IMR-90 (cell line): ENCODE data around the gene MYO9A. TPM values are rescaled to one million over a fixed set of nuclear protein-coding genes. Genes with fewer than 3 reads are reported as not detected.

ENCODE experiments used
- ATAC-seq: fragments of 200-7000 bp; cut with Tn5 transposase; 2 replicates; pipeline ENCODE4 v1.9.1; 2020; ENCODE audit warnings: low read depth, mild to moderate bottlenecking, moderate library complexity
- BruUV-seq: library from RNA; stranded (reverse); fragments of 400-500 nt; replicated peaks from 2 replicates; lab custom pipeline; 2021; lab: Mats Ljungman, UMichigan
- CTCF ChIA-PET: fragments of 300-600 bp; formaldehyde crosslinking; extraction: SDS; loops from one replicate; lab custom pipeline; 2021; ENCODE audit warnings: antibody characterized with exemption; lab: Yijun Ruan, JAX
- POLR2A ChIA-PET: fragments of 300-600 bp; sonication (Branson Sonifier 250); formaldehyde crosslinking; loops from one replicate; lab custom pipeline; 2022; ENCODE audit warnings: antibody characterized with exemption; ENCODE audit not compliant: unreplicated experiment; lab: Charles Lee
- DNase-seq: peaks from one replicate; pipeline ENCODE4 v3.0.0; 2013
- H2AFZ ChIP-seq: replicated peaks from 2 replicates; pipeline ENCODE3; 2013; ENCODE audit warnings: low read length, mild to moderate bottlenecking; ENCODE audit not compliant: poor library complexity
- H2AK5ac ChIP-seq: 2 replicates; pipeline ENCODE4 v1.6.1; 2013; ENCODE audit warnings: low read depth, low read length, inconsistent platforms
- H2AK9ac ChIP-seq: replicated peaks from 2 replicates; pipeline ENCODE3; 2013; ENCODE audit warnings: mild to moderate bottlenecking, low read depth, low read length, moderate library complexity; ENCODE audit not compliant: poor library complexity
- H2BK120ac ChIP-seq: 2 replicates; pipeline ENCODE4 v1.6.1; 2013; ENCODE audit warnings: low read depth, low read length, inconsistent platforms
- H2BK15ac ChIP-seq: 3 replicates; pipeline ENCODE4 v1.6.1; 2013; ENCODE audit warnings: low read depth, low read length, inconsistent platforms
- H2BK20ac ChIP-seq: 2 replicates; pipeline ENCODE4 v1.6.1; 2013; ENCODE audit warnings: low read depth, mild to moderate bottlenecking, inconsistent platforms, low read length, moderate library complexity
- H2BK5ac ChIP-seq: 2 replicates; pipeline ENCODE4 v1.6.1; 2013; ENCODE audit warnings: mild to moderate bottlenecking, low read depth, low read length, inconsistent platforms; ENCODE audit not compliant: poor library complexity, severe bottlenecking
- H3K14ac ChIP-seq: replicated peaks from 2 replicates; pipeline ENCODE4 v1.6.1; 2013; ENCODE audit warnings: low read depth, low read length, inconsistent platforms
- H3K18ac ChIP-seq: 2 replicates; pipeline ENCODE4 v1.6.1; 2013; ENCODE audit warnings: low read depth, low read length, control low read depth
- H3K23ac ChIP-seq: 2 replicates; pipeline ENCODE4 v1.6.1; 2013; ENCODE audit warnings: low read depth, low read length, inconsistent platforms
- H3K27ac ChIP-seq: 2 replicates; pipeline ENCODE4 v1.5.1; 2013; ENCODE audit warnings: mild to moderate bottlenecking, control low read depth, low read length; ENCODE audit not compliant: insufficient read depth
- H3K27me3 ChIP-seq: 2 replicates; pipeline ENCODE4 v1.6.1; 2013; ENCODE audit warnings: low read length; ENCODE audit not compliant: control insufficient read depth, insufficient read depth
- H3K36me3 ChIP-seq: 2 replicates; pipeline ENCODE4 v1.6.1; 2013; ENCODE audit warnings: low read length, mixed read lengths; ENCODE audit not compliant: control insufficient read depth, insufficient read depth
- H3K4ac ChIP-seq: 2 replicates; pipeline ENCODE4 v1.6.1; 2013; ENCODE audit warnings: low read depth, low read length, inconsistent platforms
- H3K4me1 ChIP-seq: 2 replicates; pipeline ENCODE4 v1.6.1; 2013; ENCODE audit warnings: low read length, mixed read lengths; ENCODE audit not compliant: control insufficient read depth, insufficient read depth
- H3K4me2 ChIP-seq: 2 replicates; pipeline ENCODE4 v1.6.1; 2013; ENCODE audit warnings: low read depth, mild to moderate bottlenecking, control low read depth, low read length, moderate library complexity
- H3K4me3 ChIP-seq: 2 replicates; pipeline ENCODE4 v1.5.1; 2013; ENCODE audit warnings: low read depth, mild to moderate bottlenecking, control low read depth, low read length, moderate library complexity; ENCODE audit not compliant: insufficient read depth
- H3K56ac ChIP-seq: 2 replicates; pipeline ENCODE4 v1.6.1; 2013; ENCODE audit warnings: low read length, inconsistent platforms; ENCODE audit not compliant: insufficient read depth; ENCODE audit errors: extremely low read depth
- H3K79me1 ChIP-seq, 2 experiments: 2 replicates each; pipeline ENCODE4 v1.6.1; 2013; ENCODE audit warnings: low read length in 2 of 2, inconsistent platforms in 1 of 2, low read depth in 1 of 2
- H3K9ac ChIP-seq: 2 replicates; pipeline ENCODE4 v1.6.1; 2013; ENCODE audit warnings: low read depth, low read length, control low read depth
- H3K9me1 ChIP-seq: 2 replicates; pipeline ENCODE4 v1.6.1; 2013; ENCODE audit warnings: low read length, inconsistent platforms; ENCODE audit not compliant: insufficient read depth
- H3K9me3 ChIP-seq: 2 replicates; pipeline ENCODE4 v1.6.1; 2013; ENCODE audit warnings: low read length; ENCODE audit not compliant: control insufficient read depth, insufficient read depth
- H4K20me1 ChIP-seq: 2 replicates; pipeline ENCODE4 v1.6.1; 2013; ENCODE audit warnings: low read length, inconsistent platforms; ENCODE audit not compliant: insufficient read depth
- H4K5ac ChIP-seq: 2 replicates; pipeline ENCODE4 v1.6.1; 2013; ENCODE audit warnings: mild to moderate bottlenecking, low read depth, low read length, control low read depth
- H4K8ac ChIP-seq, 2 experiments: 2 replicates each; pipeline ENCODE4 v1.6.1; 2013; ENCODE audit warnings: low read depth in 2 of 2, low read length in 2 of 2, control low read depth in 1 of 2, inconsistent platforms in 1 of 2
- H4K91ac ChIP-seq: 2 replicates; pipeline ENCODE4 v1.6.1; 2013; ENCODE audit warnings: low read depth, low read length, inconsistent platforms; ENCODE audit not compliant: insufficient read depth
- BHLHE40 ChIP-seq: fragments of 150-350 bp; IDR thresholded peaks from 2 replicates; pipeline ENCODE4 v1.6.1; 2016; ENCODE audit warnings: mild to moderate bottlenecking, low read depth, low read length
- CHD1 ChIP-seq: IDR thresholded peaks from 2 replicates; pipeline ENCODE4 v1.6.1; 2012; ENCODE audit warnings: low read depth, low read length, improper control_type of control experiment
- FOS ChIP-seq: fragments of 150-350 bp; IDR thresholded peaks from 2 replicates; pipeline ENCODE4 v1.6.1; 2016; ENCODE audit warnings: low read depth, low read length
- MAFK ChIP-seq: IDR thresholded peaks from 2 replicates; pipeline ENCODE4 v1.6.1; 2012; ENCODE audit warnings: low read depth, low read length, improper control_type of control experiment
- MAZ ChIP-seq: IDR thresholded peaks from 2 replicates; pipeline ENCODE4 v1.6.1; 2012; ENCODE audit warnings: low read depth, mild to moderate bottlenecking, low read length, improper control_type of control experiment, moderate library complexity, borderline replicate concordance
- MXI1 ChIP-seq: IDR thresholded peaks from 2 replicates; pipeline ENCODE4 v1.6.1; 2012; ENCODE audit warnings: low read depth, mild to moderate bottlenecking, low read length, moderate library complexity, borderline replicate concordance
- RAD21 ChIP-seq: IDR thresholded peaks from 2 replicates; pipeline ENCODE4 v1.6.1; 2012; ENCODE audit warnings: low read length, improper control_type of control experiment
- RCOR1 ChIP-seq: IDR thresholded peaks from 2 replicates; pipeline ENCODE4 v1.6.1; 2012; ENCODE audit warnings: mild to moderate bottlenecking, low read length, improper control_type of control experiment; ENCODE audit not compliant: insufficient replicate concordance
- RFX5 ChIP-seq: IDR thresholded peaks from 2 replicates; pipeline ENCODE4 v1.8.0; 2012; ENCODE audit warnings: low read depth, mild to moderate bottlenecking, low read length, moderate library complexity
- SMC3 ChIP-seq: fragments of 150-350 bp; IDR thresholded peaks from 2 replicates; pipeline ENCODE4 v1.6.1; 2016; ENCODE audit warnings: low read depth, mild to moderate bottlenecking, antibody characterized with exemption, low read length, moderate library complexity
- USF2 ChIP-seq: fragments of 150-350 bp; IDR thresholded peaks from 2 replicates; pipeline ENCODE4 v1.6.1; 2017; ENCODE audit warnings: mild to moderate bottlenecking, antibody characterized with exemption, low read length, low read depth
- WGBS, 2 experiments: methylation state at CpG; one replicate each; pipeline versions ENCODE4 v1.1.5 to v1.1.7; 2013; ENCODE audit warnings: missing lambda C conversion rate in 2 of 2; ENCODE audit not compliant: insufficient read length in 1 of 2; ENCODE audit errors: extremely low coverage in 2 of 2; 5-methylcytosine and 5-hydroxymethylcytosine counted together
- dilution Hi-C: fragments of 300-500 bp; cut with HindIII; formaldehyde crosslinking; loops from one replicate; pipeline ENCODE4 v1.14.3; 2018; ENCODE audit warnings: low sequenced_read_pairs; ENCODE audit not compliant: unreplicated experiment
- in situ Hi-C: fragments of 300-500 bp; cut with MboI; formaldehyde crosslinking; loops from 3 replicates; pipeline ENCODE4 v1.14.3; 2019; ENCODE audit warnings: low sequenced_read_pairs, inconsistent platforms, mixed read lengths
- intact Hi-C: fragments of 100-400 bp; cut with micrococcal nuclease; formaldehyde crosslinking; loops from 2 replicates; pipeline ENCODE4 v1.10.0; 2022
- polyA plus RNA-seq, 3 experiments: library from polyadenylated mRNA; depleted of rRNA; stranded (reverse); fragments of >200 nt; gene quantifications; 2 replicates each; pipeline ENCODE4 v1.2.3, GENCODE V29; 2012; ENCODE audit warnings: low replicate concordance in 1 of 3
- total RNA-seq: library from RNA; depleted of rRNA; stranded (reverse); fragments of >200 nt; gene quantifications from 2 replicates; pipeline ENCODE4 v1.2.3, GENCODE V29; 2012

MYO9A gene
- total and polyA plus RNA-seq, 2 of the 4 experiments (the other 2 are of a cell fraction) = 6.0 to 49.5 TPM

- H4K91ac ChIP-seq = no peak overlapping the region
- no peaks in the 10 kb centered on the region for H3K36me3 ChIP-seq
- H3K4me1 ChIP-seq = no peaks in the 10 kb centered on the region; the same call in none of the 2 replicates
- no peak overlapping the region for H4K8ac ChIP-seq
- 0 out of 2 replicates have a peak overlapping the region, but pooled peaks have one; percentile 4 for H3K14ac ChIP-seq
- ATAC-seq (no peak), DNase-seq (peak; percentile 37)
- H2AK9ac ChIP-seq = no peak overlapping the region
- no peak overlapping the region for H2AFZ ChIP-seq
- no peak overlapping the region for H3K4me2 ChIP-seq
- no peak overlapping the region for H2BK15ac ChIP-seq
- no peaks in the 10 kb centered on the region for H3K27me3 ChIP-seq
- peak overlapping the region; percentile 29; the same call in 1 of the 2 replicates for H3K23ac ChIP-seq
- no peak for TF ChIP-seq FOS
- no peak for TF ChIP-seq MAZ
- no peak for TF ChIP-seq MXI1
- TF ChIP-seq USF2 = no peak
- no peak for TF ChIP-seq CHD1
- TF ChIP-seq RFX5 = no peak
- TF ChIP-seq RAD21 = no peak
- TF ChIP-seq SMC3 = no peak
- TF ChIP-seq MAFK = no peak
- TF ChIP-seq RCOR1 = no peak
- no peak for TF ChIP-seq BHLHE40
- H4K20me1 ChIP-seq = peaks cover 43% of the 10 kb centered on the region
- H3K4ac ChIP-seq = no peak overlapping the region
- dilution Hi-C loops (no loop called here), intact Hi-C loops (no loop called here), in situ Hi-C loops (no loop called here)
- H3K9me3 ChIP-seq = no peaks in the 10 kb centered on the region
- no peak overlapping the region for H2BK5ac ChIP-seq
- no peak overlapping the region for H2AK5ac ChIP-seq
- CTCF ChIA-PET = interaction anchor here (0.6 kb wide), 2 partner anchors 63 to 713 kb away, joined by 3 to 5 read pairs; no protein-coding TSS in a partner anchor
- no TSS peak for BruUV-seq
- POLR2A ChIA-PET = no interaction called here
- no peak overlapping the region for H2BK20ac ChIP-seq
- H3K4me3 ChIP-seq = no peak overlapping the region
- H3K56ac ChIP-seq = no peak overlapping the region
- H3K79me1 ChIP-seq = peaks cover 18 to 60% of the 10 kb centered on the region in 2 experiments
- no peak overlapping the region for H3K27ac ChIP-seq
- no peak overlapping the region for H3K9ac ChIP-seq
- H2BK120ac ChIP-seq = no peak overlapping the region
- WGBS, 2 experiments = 100% methylated on average over 1 of the region's 4 CpGs; no CpG with 5 or more reads in 1 of the 2 experiments
- no peaks in the 10 kb centered on the region for H3K9me1 ChIP-seq
- H4K5ac ChIP-seq = no peak overlapping the region
- H3K18ac ChIP-seq = no peak overlapping the region
These were observed 4.5 kb downstream of the MYO9A start for GRCh38 chr15:72113347-72114031.
